Measurements from ENCODE around the gene LIPT2. TPM values are rescaled to one million over a fixed set of nuclear protein-coding genes. Genes with fewer than 3 reads are reported as not detected.

Gene LIPT2
- total and polyA plus RNA-seq, 2 donors (not counting 1 experiment from before 2014, with no cell fraction given), result 6.5 to 8.3 TPM

DNA sequence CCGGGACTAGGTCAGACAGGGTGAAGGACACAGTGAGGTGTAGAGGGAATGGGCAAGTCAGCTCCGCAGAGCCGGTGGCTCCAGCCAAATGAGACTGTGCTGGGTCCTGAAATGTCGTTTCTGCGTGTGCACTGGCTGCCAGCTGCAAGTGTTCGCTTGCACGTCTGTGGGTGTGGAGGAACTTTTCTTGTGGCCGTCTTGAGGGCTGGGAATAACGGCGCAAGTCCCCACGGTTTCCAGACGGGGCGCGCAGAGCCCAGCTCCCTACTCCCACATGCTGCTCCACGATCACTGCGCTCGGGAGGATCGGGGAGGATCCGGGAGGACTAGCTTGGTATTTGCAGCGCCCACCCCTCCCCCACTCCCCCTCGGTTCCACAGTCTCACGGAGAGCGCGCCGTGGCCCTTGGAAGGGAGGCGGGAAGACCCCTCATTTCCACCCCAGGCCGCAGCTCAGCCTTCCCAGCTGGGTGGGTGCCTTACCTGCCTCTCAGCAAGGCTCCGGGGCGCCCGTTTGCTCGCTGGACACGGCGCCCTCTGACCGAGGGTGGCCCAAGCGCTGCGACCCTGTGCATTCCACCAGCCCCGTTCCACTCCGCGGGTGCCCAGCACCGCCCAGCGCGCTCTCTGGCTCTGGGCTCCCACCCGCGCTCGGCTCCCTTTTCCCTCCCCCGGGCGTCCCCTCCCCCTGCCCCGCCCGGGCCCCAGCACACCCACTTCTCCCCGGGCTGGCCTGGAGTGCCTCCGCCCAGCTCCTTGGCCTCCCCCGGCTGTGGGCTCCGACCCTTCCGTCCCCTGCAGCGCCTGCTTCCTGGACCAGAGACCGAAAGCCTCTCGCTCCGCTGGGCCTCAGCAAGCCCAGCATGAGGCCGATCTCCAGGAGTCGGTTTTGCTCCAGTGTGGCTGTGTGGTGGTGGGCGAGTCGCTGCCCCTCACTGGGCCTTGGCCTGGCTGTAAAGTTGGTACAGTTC lies 26.3 kb downstream of the LIPT2 start, which contains the start of gene KCNE3:
KCNE3 (minus strand) TSS at position 634 of the 970 bp plus-strand sequence. CDS start 9,986 bp downstream, outside the sequence.
- Histone ChIP-seq H3K4me1 (ENCODE audit: control insufficient read depth in 2 of 2, insufficient read depth in 2 of 2, low read length in 2 of 2) (peaks cover 0 to 4% of the 10 kb centered on the region in 2 donors), H3K36me3 (replicated peaks in 1 of 2; ENCODE audit: control extremely low read depth in 1 of 2, control insufficient read depth in 1 of 2, extremely low read depth in 1 of 2, insufficient read depth in 2 of 2, low read length in 1 of 2) (no peaks in the 10 kb centered on the region), H3K79me2 (ENCODE audit: control insufficient read depth, insufficient read depth, low read length) (no peaks in the 10 kb centered on the region), H3K9ac (ENCODE audit: low read length) (no peak within 1 kb of the TSS), H3K9me3 (ENCODE audit: control extremely low read depth in 1 of 3, control insufficient read depth in 2 of 3, insufficient read depth in 1 of 3, low read length in 2 of 3) (no peaks in the 10 kb centered on the region), H2AFZ (ENCODE audit: insufficient read depth, low read depth, low read length, poor library complexity, severe bottlenecking) (peak within 1 kb of the TSS; percentile 16), H3K27me3 (replicated peaks in 1 of 4; ENCODE audit: control extremely low read depth in 1 of 4, control insufficient read depth in 3 of 4, insufficient read depth in 4 of 4, low read length in 3 of 4) (peaks cover 0 to 28% (median 17%) of the 10 kb centered on the region in 4 experiments), H4K20me1 (ENCODE audit: control insufficient read depth, insufficient read depth, low read length, poor library complexity, severe bottlenecking) (no peaks in the 10 kb centered on the region), H3K4me3 (ENCODE audit: control extremely low read depth in 1 of 5, extremely low read depth in 1 of 5, insufficient read depth in 1 of 5, low read depth in 2 of 5, low read length in 4 of 5) (no peak within 1 kb of the TSS), H3K27ac (ENCODE audit: low read length in 2 of 2) (no peak within 1 kb of the TSS), H3K4me2 (replicated peaks; ENCODE audit: low read depth, low read length, poor library complexity, severe bottlenecking) (peak within 1 kb of the TSS; percentile 47)
- ATAC-seq (ENCODE audit: low read depth) (no peak), DNase-seq (no peak)
- Mint-ChIP-seq H3K4me3 (peak within 1 kb of the TSS; percentile 12), H3K9me3 (ENCODE audit: insufficient read depth) (no peaks in the 10 kb centered on the region), H3K27me3 (peaks cover 50% of the 10 kb centered on the region), H3K27ac (no peak within 1 kb of the TSS), H3K4me1 (peaks cover 6% of the 10 kb centered on the region)
- no peak for TF ChIP-seq EZH2 (IDR thresholded peaks at IDR 0.05; ENCODE audit: borderline replicate concordance, insufficient read depth, low read depth, low read length, poor library complexity, severe bottlenecking)
- TF ChIP-seq, protein P1, sequence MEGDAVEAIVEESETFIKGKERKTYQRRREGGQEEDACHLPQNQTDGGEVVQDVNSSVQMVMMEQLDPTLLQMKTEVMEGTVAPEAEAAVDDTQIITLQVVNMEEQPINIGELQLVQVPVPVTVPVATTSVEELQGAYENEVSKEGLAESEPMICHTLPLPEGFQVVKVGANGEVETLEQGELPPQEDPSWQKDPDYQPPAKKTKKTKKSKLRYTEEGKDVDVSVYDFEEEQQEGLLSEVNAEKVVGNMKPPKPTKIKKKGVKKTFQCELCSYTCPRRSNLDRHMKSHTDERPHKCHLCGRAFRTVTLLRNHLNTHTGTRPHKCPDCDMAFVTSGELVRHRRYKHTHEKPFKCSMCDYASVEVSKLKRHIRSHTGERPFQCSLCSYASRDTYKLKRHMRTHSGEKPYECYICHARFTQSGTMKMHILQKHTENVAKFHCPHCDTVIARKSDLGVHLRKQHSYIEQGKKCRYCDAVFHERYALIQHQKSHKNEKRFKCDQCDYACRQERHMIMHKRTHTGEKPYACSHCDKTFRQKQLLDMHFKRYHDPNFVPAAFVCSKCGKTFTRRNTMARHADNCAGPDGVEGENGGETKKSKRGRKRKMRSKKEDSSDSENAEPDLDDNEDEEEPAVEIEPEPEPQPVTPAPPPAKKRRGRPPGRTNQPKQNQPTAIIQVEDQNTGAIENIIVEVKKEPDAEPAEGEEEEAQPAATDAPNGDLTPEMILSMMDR (IDR thresholded peaks at IDR 0.05), result no peak
- ChIA-PET CTCF (interaction anchor here (1.0 to 1.4 kb wide), 2 partner anchors 17 to 21 kb away, joined by 3 to 4 read pairs; no protein-coding TSS in a partner anchor), POLR2A (no interaction called here)
- intact Hi-C loops (cut with micrococcal nuclease), result no loop called here
- 16% methylated on average over 47 of the region's 62 CpGs for WGBS (ENCODE audit: insufficient coverage)

DNA sequence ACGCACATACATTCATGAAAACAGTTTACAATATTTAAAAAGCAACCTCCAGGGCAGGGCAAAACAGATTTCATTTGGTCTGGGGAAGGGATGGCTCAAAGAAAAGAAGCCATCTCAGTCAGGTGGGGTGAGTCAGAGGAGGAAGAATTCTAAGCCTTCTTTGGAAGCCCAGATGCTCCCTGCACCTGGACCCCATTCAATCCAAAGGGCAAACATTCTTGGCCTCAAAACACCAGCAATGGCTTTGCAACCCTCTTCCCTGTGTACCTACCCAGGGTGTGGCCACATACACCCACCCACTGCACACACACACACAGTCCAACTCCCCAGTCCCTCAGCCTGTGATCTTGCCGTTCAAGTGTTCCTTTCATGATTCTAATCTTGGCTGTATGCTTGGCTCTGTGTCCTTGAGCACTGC lies 28.2 kb downstream of the LIPT2 start:
- DNase-seq (no peak), ATAC-seq (ENCODE audit: low read depth) (no peak)
- peaks cover 45% of the 10 kb centered on the region for H3K27me3 Mint-ChIP-seq
- H3K9me3 Mint-ChIP-seq (ENCODE audit: insufficient read depth), result no peaks in the 10 kb centered on the region
- no peaks in the 10 kb centered on the region for H3K9me3 ChIP-seq (ENCODE audit: control extremely low read depth in 1 of 3, control insufficient read depth in 2 of 3, insufficient read depth in 1 of 3, low read length in 2 of 3)
- H3K4me1 ChIP-seq (ENCODE audit: control insufficient read depth in 2 of 2, insufficient read depth in 2 of 2, low read length in 2 of 2), result peaks cover 0 to 4% of the 10 kb centered on the region in 2 donors
- no peaks in the 10 kb centered on the region for H4K20me1 ChIP-seq (ENCODE audit: control insufficient read depth, insufficient read depth, low read length, poor library complexity, severe bottlenecking)
- H3K4me2 ChIP-seq (replicated peaks; ENCODE audit: low read depth, low read length, poor library complexity, severe bottlenecking), result no peak overlapping the region
- no peaks in the 10 kb centered on the region for H3K36me3 ChIP-seq (replicated peaks in 1 of 2; ENCODE audit: control extremely low read depth in 1 of 2, control insufficient read depth in 1 of 2, extremely low read depth in 1 of 2, insufficient read depth in 2 of 2, low read length in 1 of 2)
- no peak overlapping the region for H3K4me3 ChIP-seq (ENCODE audit: control extremely low read depth in 1 of 5, extremely low read depth in 1 of 5, insufficient read depth in 1 of 5, low read depth in 2 of 5, low read length in 4 of 5)
- no peak overlapping the region for H3K27ac Mint-ChIP-seq
- H3K4me1 Mint-ChIP-seq, result peaks cover 6% of the 10 kb centered on the region
- POLR2A ChIA-PET, result no interaction called here
- no peaks in the 10 kb centered on the region for H3K79me2 ChIP-seq (ENCODE audit: control insufficient read depth, insufficient read depth, low read length)
- H3K4me3 Mint-ChIP-seq, result no peak overlapping the region
- no peak for TF ChIP-seq EZH2 (IDR thresholded peaks at IDR 0.05; ENCODE audit: borderline replicate concordance, insufficient read depth, low read depth, low read length, poor library complexity, severe bottlenecking)
- TF ChIP-seq, protein P1 (IDR thresholded peaks at IDR 0.05), result no peak
- no peak overlapping the region for H3K27ac ChIP-seq (ENCODE audit: low read length in 2 of 2)
- intact Hi-C loops (cut with micrococcal nuclease), result no loop called here
- no peak overlapping the region for H2AFZ ChIP-seq (ENCODE audit: insufficient read depth, low read depth, low read length, poor library complexity, severe bottlenecking)
- H3K9ac ChIP-seq (ENCODE audit: low read length), result no peak overlapping the region
- WGBS (ENCODE audit: insufficient coverage), result no CpG with 5 or more reads among the region's 2 CpGs
- peaks cover 0 to 28% (median 17%) of the 10 kb centered on the region in 4 experiments for H3K27me3 ChIP-seq (replicated peaks in 1 of 4; ENCODE audit: control extremely low read depth in 1 of 4, control insufficient read depth in 3 of 4, insufficient read depth in 4 of 4, low read length in 3 of 4)
- CTCF ChIA-PET, result no interaction called here
